Measurements from ENCODE around the gene PLTP. TPM values are rescaled to one million over a fixed set of nuclear protein-coding genes. Genes with fewer than 3 reads are reported as not detected.

Gene PLTP
- total RNA-seq, 1 donor from 2014 or later = 292 TPM

DNA sequence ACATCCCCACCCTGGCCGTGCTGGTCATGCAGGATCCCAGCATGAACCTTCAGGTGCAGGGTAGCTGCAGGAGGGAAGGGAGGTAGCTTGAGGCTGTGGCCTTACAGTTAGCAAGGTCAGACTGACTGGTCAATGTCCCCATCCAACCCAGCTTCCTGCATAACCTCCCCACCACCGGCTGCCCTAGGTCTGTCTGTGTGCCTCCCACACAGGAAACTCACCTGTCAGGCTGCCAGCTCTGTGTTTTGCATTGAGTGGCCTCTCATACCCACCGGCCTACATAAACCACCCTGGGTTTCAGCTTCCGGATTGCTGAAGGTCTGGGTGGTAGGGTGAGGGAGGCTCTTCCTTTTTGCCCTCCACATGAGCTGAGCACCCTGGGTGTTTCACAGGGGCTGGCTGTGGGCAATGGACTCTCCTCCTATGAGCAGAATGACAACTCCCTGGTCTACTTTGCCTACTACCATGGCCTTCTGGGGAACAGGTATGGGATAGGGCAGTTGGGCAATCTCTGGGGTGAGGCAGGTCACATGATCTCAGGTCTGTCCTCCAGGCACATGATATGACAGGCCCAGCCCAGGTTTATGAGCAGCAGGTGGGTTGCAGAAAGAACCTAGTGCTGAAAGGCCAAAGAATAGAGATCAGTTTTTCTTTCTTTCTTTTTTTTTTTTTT lies 19.0 kb downstream of the PLTP start:
- Histone ChIP-seq H3K4me3 (no peak overlapping the region), H3K9me3 (no peaks in the 10 kb centered on the region), H3K4me1 (peaks cover 39% of the 10 kb centered on the region), H3K27me3 (no peaks in the 10 kb centered on the region), H3K36me3 (peaks cover 0 to 35% of the 10 kb centered on the region in 2 donors), H3K27ac (no peak overlapping the region)
- no peak for DNase-seq (ENCODE audit: extremely low spot score in 2 of 2)
- intact Hi-C loops (cut with DNase I) = no loop called here
- TF ChIP-seq, protein P1, sequence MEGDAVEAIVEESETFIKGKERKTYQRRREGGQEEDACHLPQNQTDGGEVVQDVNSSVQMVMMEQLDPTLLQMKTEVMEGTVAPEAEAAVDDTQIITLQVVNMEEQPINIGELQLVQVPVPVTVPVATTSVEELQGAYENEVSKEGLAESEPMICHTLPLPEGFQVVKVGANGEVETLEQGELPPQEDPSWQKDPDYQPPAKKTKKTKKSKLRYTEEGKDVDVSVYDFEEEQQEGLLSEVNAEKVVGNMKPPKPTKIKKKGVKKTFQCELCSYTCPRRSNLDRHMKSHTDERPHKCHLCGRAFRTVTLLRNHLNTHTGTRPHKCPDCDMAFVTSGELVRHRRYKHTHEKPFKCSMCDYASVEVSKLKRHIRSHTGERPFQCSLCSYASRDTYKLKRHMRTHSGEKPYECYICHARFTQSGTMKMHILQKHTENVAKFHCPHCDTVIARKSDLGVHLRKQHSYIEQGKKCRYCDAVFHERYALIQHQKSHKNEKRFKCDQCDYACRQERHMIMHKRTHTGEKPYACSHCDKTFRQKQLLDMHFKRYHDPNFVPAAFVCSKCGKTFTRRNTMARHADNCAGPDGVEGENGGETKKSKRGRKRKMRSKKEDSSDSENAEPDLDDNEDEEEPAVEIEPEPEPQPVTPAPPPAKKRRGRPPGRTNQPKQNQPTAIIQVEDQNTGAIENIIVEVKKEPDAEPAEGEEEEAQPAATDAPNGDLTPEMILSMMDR (IDR thresholded peaks at IDR 0.05) = no peak
- TF ChIP-seq POLR2AphosphoS5 (IDR thresholded peaks at IDR 0.05; ENCODE audit: insufficient read depth in 1 of 2, low read depth in 1 of 2) = no peak
- no peak for TF ChIP-seq POLR2A (IDR thresholded peaks at IDR 0.05)

DNA sequence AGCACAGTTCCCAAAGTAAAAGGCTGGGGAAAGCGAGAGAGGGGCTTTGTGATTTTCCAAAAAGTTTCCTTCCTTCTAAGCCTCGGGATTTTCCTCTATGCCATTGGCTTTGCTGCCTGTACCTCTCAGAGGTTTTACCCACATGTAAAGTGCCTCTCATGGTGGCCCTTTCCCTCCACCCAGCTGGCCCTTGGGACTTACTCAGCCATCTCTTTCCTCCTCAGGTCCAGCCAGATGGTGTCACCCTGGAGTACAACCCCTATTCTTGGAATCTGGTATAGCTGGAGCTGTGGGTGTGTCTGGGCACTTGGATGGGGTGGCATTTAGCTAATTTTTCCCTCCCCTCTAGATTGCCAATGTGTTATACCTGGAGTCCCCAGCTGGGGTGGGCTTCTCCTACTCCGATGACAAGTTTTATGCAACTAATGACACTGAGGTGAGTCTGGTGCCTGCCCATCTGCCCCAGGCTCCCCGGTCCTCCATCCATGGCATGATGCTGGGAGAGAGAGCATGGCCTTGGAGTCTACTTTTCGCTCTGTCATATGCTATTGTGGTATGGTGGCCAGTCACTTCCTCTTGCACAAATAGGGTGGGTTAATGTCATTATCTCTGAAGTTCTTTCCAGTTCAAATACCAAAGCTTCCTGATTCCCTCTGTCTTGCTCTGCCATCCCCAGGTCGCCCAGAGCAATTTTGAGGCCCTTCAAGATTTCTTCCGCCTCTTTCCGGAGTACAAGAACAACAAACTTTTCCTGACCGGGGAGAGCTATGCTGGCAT lies 19.7 kb downstream of the PLTP start:
- peak overlapping the region; percentile 67 to 92 for H3K4me3 ChIP-seq
- no peaks in the 10 kb centered on the region for H3K27me3 ChIP-seq
- H3K9me3 ChIP-seq = no peaks in the 10 kb centered on the region
- peaks cover 0 to 30% of the 10 kb centered on the region in 2 donors for H3K36me3 ChIP-seq
- TF ChIP-seq, protein P1 (IDR thresholded peaks at IDR 0.05) = no peak
- no peak for TF ChIP-seq POLR2AphosphoS5 (IDR thresholded peaks at IDR 0.05; ENCODE audit: insufficient read depth in 1 of 2, low read depth in 1 of 2)
- H3K4me1 ChIP-seq = peaks cover 39% of the 10 kb centered on the region
- intact Hi-C loops (cut with DNase I) = no loop called here
- H3K27ac ChIP-seq = peak overlapping the region; percentile 88
- DNase-seq (ENCODE audit: extremely low spot score in 2 of 2) = no peak

DNA sequence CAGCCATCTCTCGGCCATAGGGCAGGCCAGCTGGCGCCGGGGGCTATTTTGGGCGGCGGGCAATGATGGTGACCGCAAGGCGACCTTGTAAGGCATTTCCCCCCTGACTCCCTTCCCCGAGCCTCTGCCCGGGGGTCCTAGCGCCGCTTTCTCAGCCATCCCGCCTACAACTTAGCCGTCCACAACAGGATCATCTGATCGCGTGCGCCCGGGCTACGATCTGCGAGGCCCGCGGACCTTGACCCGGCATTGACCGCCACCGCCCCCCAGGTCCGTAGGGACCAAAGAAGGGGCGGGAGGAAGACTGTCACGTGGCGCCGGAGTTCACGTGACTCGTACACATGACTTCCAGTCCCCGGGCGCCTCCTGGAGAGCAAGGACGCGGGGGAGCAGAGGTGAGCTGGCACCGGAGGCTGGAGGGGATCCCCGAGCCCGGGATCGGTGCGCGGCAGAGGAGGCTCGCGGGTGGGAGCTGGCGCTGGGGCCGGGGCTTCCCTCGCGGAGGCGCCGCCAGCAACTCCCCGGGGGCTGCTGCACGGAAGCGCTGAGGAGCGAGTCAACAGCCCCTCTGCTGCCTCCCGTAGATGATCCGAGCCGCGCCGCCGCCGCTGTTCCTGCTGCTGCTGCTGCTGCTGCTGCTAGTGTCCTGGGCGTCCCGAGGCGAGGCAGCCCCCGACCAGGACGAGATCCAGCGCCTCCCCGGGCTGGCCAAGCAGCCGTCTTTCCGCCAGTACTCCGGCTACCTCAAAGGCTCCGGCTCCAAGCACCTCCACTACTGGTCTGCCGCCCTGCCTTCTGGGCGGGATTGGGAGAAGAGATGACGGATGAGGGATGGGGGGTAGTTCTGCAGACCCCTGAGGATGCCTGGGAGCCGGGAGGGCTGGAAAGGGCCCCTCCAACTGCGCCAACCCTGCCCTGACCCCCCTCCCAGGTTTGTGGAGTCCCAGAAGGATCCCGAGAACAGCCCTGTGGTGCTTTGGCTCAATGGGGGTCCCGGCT lies 20.7 kb downstream of the PLTP start, which contains the start of the genes CTSA and NEURL2:
Gene CTSA, plus strand, starts transcription at position 351 of the 999 bp plus-strand sequence. Its CDS starts 234 bp downstream, at position 585.
Gene NEURL2, minus strand, starts transcription at position 224 of the 999 bp plus-strand sequence. Its CDS starts 217 bp downstream, at position 7.
- peak; percentile 94 to 96 for TF ChIP-seq POLR2AphosphoS5 (IDR thresholded peaks at IDR 0.05; ENCODE audit: insufficient read depth in 1 of 2, low read depth in 1 of 2)
- TF ChIP-seq, protein P1 (IDR thresholded peaks at IDR 0.05) = no peak
- intact Hi-C loops (cut with DNase I) = loop anchor here (2.0 kb wide), 1 partner anchor 44 kb away; the partner anchor contains the start of gene PCIF1
- no peaks in the 10 kb centered on the region for H3K9me3 ChIP-seq
- no peaks in the 10 kb centered on the region for H3K27me3 ChIP-seq
- DNase-seq (ENCODE audit: extremely low spot score in 2 of 2) = no peak
- H3K36me3 ChIP-seq = peaks cover 0 to 23% of the 10 kb centered on the region in 2 donors
- peaks cover 39% of the 10 kb centered on the region for H3K4me1 ChIP-seq
- peak within 1 kb of the TSS; percentile 67 to 92 for H3K4me3 ChIP-seq
- peak within 1 kb of the TSS; percentile 88 for H3K27ac ChIP-seq

DNA sequence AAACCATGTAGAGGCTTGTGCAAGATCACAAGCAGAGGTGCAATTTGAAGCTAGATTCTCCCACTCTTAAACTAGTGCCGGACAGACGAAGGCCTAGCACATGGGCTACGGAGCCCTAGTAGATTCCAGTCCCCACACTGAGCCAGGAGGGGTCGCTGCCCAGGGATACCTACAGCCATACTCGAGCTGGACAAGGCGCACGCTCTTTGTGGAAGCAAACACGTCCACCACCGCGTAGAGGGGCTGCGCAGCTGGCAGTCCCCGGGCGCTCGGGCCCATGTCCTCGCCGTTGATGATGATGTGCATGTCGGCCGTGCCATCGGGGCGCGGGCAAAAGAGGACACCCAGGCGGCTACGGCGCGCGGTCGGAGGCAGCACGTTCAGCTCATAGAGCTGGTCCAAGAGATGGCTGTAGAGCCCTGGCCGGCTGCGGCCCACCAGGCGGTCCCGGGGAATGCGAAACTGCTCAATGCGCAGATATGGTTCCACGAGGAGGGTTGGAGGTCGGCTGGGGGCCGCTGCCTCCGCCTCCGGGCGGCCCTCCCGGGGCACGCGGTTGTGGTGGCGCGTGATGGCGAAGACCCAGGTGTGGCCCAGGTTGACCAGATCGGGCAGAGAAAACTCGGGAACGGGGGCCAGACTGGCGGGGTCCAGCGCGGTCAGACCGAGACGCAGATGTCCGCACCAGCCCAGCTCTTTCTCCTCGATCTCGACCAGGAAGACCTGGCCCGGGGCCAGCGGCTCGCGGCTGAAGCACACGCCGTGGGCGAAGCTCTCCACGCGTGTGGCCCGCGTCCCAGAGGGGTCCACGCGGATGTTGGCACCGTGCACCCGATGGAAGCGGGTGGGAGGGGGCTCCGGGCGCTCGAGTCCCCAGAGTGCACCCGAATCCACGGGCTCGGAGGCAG lies 21.6 kb downstream of the PLTP start:
- DNase-seq (ENCODE audit: extremely low spot score in 2 of 2) = no peak
- intact Hi-C loops (cut with DNase I) = loop anchor here (2.0 kb wide), 1 partner anchor 44 kb away; the partner anchor contains the start of gene PCIF1
- Histone ChIP-seq H3K4me3 (peak overlapping the region; percentile 67 to 92), H3K27ac (peak overlapping the region; percentile 88), H3K4me1 (peaks cover 40% of the 10 kb centered on the region), H3K27me3 (no peaks in the 10 kb centered on the region), H3K36me3 (peaks cover 0 to 24% of the 10 kb centered on the region in 2 donors), H3K9me3 (no peaks in the 10 kb centered on the region)
- TF ChIP-seq POLR2A (IDR thresholded peaks at IDR 0.05) (no peak), POLR2AphosphoS5 (IDR thresholded peaks at IDR 0.05; ENCODE audit: insufficient read depth in 1 of 2, low read depth in 1 of 2) (peak; percentile 45 to 53)
- TF ChIP-seq, protein P1 (IDR thresholded peaks at IDR 0.05) = peak in 1 of 3 experiments; percentile 36

All from vagina (tissue), 2 donors.